BLaER1 (cell line): ENCODE results near the gene NEMP1.

Experiments
- H3K27ac ChIP-seq: shearing (Covaris generic); formaldehyde crosslinking; 2 replicates; pipeline ENCODE4 v1.8.1; 2022
- H3K27me3 ChIP-seq: shearing (Covaris generic); formaldehyde crosslinking; 2 replicates; pipeline ENCODE4 v1.8.1; 2022
- H3K36me3 ChIP-seq: shearing (Covaris generic); formaldehyde crosslinking; 2 replicates; pipeline ENCODE4 v1.8.1; 2022
- H3K4me1 ChIP-seq: shearing (Covaris generic); formaldehyde crosslinking; 2 replicates; pipeline ENCODE4 v1.8.1; 2022
- H3K4me2 ChIP-seq: shearing (Covaris generic); formaldehyde crosslinking; 2 replicates; pipeline ENCODE4 v1.8.1; 2022
- H3K4me3 ChIP-seq: shearing (Covaris generic); formaldehyde crosslinking; 2 replicates; pipeline ENCODE4 v1.8.1; 2022
- H3K9ac ChIP-seq: shearing (Covaris generic); formaldehyde crosslinking; 2 replicates; pipeline ENCODE4 v1.8.1; 2022
- H3K9me3 ChIP-seq: shearing (Covaris generic); formaldehyde crosslinking; 2 replicates; pipeline ENCODE4 v1.8.1; 2022
- H4K20me1 ChIP-seq: shearing (Covaris generic); formaldehyde crosslinking; 2 replicates; pipeline ENCODE4 v1.8.1; 2022
- Cebpa-rat ChIP-seq: shearing (Covaris generic); IDR thresholded peaks from 2 replicates; pipeline ENCODE4 v1.8.1; 2022

NEMP1 gene

DNA sequence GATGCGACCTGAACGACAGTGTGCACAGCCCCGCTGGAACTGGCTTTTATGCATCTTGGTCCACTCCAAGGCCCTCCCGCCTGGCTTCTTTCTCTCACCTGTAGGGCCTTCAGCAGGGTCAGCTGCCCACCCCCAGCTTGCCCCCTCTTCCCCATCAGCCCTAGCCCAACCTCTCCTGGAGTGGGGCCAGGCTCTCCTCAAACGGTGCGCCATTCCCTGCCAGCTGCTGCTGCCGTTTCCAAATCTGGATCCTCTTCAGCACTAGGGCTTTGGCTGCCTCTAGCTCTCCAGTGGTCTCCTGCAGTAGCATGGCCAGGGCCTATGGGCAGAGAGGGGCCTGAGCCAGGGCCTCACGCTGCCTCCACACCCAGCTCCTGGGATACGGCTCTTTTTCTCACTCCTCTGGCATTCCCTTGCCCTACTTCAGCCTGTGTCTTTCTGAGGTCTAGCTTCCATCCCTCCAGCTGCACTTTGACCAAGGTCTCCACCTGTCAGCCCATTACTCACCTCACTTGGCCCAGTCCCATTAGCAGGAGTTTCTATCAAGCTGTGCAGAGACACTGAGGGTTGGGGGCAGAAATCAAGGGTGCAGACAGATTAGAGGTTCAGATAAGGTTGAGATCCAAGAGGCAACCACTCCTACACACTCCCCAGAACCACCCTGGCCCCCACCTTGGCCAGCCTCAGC is 27.6 kb upstream of the NEMP1 start:
- peaks cover 77% of the 10 kb centered on the region for H3K36me3 ChIP-seq
- H3K27me3 ChIP-seq = no peaks in the 10 kb centered on the region
- H3K4me1 ChIP-seq = peaks cover 35% of the 10 kb centered on the region
- H3K4me3 ChIP-seq = no peak overlapping the region
- no peaks in the 10 kb centered on the region for H3K9me3 ChIP-seq
- H3K9ac ChIP-seq = no peak overlapping the region
- no peak overlapping the region for H3K27ac ChIP-seq
- H3K4me2 ChIP-seq = no peak overlapping the region
- H4K20me1 ChIP-seq = peaks cover 52% of the 10 kb centered on the region
- TF ChIP-seq Cebpa-rat = no peak

DNA sequence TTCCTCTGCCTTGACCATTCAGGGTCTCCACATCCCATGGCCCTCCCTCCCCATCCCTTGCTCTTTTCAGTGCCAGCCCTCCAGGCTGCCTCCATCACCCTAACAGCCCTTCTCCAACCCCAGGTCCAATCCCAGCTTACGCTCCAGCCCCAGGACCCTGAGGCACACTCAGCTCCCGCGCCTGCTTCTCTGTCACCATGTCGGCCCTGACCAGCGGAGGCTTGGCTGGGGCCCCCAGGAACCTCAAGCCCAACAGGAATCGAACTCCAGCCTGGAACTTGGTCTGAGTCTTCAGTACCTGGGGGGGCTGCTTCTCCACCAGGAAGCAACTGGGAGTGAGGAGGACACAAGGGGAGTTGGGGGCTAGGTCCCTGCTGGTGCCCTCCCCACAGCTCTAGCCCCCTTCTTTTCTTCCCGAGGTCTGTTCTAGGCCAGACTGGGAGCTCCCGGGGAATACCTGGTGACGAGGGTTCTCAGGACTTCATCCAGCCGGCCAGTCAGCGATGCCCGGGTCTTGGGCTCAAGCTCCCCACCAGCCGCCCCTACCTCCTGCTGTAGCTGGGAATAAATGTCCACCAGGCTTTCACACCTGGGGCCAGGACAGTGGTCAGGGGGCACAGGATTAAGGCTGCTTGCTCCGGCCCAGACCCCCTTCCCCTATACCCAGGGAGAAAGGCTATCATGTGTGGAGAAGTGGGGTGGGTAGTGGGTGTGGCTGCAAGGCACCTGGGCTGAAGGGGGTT is 26.6 kb upstream of the NEMP1 start:
- Histone ChIP-seq H3K27me3 (no peaks in the 10 kb centered on the region), H3K36me3 (peaks cover 79% of the 10 kb centered on the region), H3K9ac (no peak overlapping the region), H3K4me3 (no peak overlapping the region), H3K4me1 (peaks cover 37% of the 10 kb centered on the region), H3K27ac (no peak overlapping the region), H3K9me3 (no peaks in the 10 kb centered on the region), H3K4me2 (no peak overlapping the region), H4K20me1 (peaks cover 52% of the 10 kb centered on the region)
- TF ChIP-seq Cebpa-rat = no peak

DNA sequence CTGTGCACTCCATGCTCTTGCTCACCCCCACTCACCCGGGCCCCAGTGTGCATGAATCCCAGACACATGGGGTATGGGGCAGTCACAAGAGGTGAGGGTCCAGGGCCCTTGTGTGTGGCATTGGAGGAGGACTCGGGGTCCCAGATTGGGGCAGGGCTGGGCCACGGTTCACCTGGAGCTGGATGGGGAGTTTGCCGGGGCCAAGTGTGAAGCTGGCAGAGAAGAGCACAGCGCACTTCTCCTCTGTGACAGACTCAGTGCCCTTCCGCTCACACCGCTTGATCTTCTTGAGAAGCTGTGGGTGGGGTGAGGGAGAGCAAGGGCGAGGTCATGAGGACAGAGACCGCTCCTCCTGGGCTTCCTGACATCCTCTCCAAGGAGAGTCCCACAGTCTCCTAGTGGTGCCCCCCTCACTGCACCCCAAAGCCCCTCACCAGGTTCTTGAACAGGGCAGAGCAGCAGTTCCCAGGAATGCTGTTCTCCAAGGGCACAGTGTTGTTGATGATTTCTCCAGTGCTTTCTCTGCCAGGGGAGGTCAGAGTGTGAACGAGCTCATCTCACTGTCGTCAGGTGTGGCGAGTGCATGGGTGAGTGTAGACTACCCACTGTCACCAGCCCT is 25.8 kb upstream of the NEMP1 start:
- no peaks in the 10 kb centered on the region for H3K9me3 ChIP-seq
- no peak overlapping the region for H3K4me3 ChIP-seq
- no peak overlapping the region for H3K4me2 ChIP-seq
- H3K9ac ChIP-seq = no peak overlapping the region
- H3K36me3 ChIP-seq = peaks cover 87% of the 10 kb centered on the region
- peaks cover 49% of the 10 kb centered on the region for H4K20me1 ChIP-seq
- H3K27me3 ChIP-seq = no peaks in the 10 kb centered on the region
- TF ChIP-seq Cebpa-rat = no peak
- H3K4me1 ChIP-seq = peaks cover 37% of the 10 kb centered on the region
- no peak overlapping the region for H3K27ac ChIP-seq

DNA sequence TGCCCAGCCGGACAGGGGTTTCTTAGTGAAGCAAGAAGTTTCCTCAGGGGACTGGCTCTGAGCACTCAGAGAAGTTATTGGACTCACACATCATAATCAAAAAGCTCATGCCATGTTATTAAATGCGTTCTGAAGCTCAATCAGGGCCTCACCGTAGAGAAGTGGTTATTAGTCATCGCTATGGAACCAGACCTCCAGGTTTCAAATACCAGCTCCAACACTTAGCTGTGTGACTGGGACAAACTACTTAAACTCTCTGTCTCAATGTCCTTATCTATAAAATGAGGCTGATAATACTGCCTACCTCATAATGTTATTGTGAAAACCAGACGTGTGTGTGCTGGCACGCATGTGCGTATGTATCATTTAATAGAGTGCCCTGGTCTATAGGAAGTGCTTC is 25.3 kb upstream of the NEMP1 start:
- H3K27ac ChIP-seq = no peak overlapping the region
- H3K36me3 ChIP-seq = peaks cover 92% of the 10 kb centered on the region
- no peaks in the 10 kb centered on the region for H3K9me3 ChIP-seq
- no peak overlapping the region for H3K4me3 ChIP-seq
- H3K4me2 ChIP-seq = no peak overlapping the region
- no peak for TF ChIP-seq Cebpa-rat
- H3K9ac ChIP-seq = no peak overlapping the region
- H4K20me1 ChIP-seq = peaks cover 47% of the 10 kb centered on the region
- no peaks in the 10 kb centered on the region for H3K27me3 ChIP-seq
- H3K4me1 ChIP-seq = peaks cover 37% of the 10 kb centered on the region

DNA sequence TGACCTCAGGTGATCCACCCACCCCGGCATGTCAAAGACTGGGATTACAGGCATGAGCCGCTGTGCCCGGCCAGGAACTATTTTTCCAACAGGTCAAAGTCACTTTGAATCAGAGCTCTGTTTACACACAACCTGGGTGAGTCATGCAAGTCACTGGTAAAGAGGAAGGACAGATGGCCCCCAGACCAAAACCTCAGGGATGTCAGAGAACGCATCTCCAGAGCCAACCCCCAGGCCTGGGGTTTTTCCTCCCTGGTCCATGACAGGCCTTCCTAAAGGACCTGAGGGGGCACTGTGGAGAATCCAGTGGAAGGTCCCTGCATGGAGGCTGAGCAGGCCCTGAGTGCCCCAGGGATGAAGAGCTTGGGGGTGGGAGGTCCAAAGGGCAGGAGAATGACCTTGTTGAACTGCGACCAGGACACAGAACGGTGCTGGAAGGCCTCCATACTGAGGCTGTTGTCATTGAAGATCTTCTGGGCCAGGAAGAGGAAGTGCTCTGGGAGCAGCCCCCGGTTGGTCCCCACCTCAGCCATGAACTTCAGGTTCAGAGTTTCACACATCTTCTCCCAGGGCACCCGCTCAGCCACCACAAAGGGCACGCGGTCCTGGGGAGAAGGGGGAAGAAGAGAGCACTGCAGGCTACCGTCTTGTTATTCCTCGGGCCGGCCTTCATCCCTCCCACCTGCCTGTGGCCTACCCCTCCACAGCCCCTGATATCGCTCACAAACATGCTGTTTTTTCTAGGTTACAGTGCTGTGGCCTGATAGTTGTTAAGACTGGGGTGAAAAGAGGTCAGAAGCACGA is 23.5 kb upstream of the NEMP1 start:
- Histone ChIP-seq H3K36me3 (peaks cover 92% of the 10 kb centered on the region), H4K20me1 (peaks cover 29% of the 10 kb centered on the region), H3K27ac (peak overlapping the region; percentile 24; the same call in 1 of the 2 replicates), H3K4me2 (no peak overlapping the region), H3K9ac (no peak overlapping the region), H3K4me3 (no peak overlapping the region), H3K4me1 (peaks cover 41% of the 10 kb centered on the region), H3K9me3 (no peaks in the 10 kb centered on the region), H3K27me3 (no peaks in the 10 kb centered on the region)
- TF ChIP-seq Cebpa-rat = no peak

DNA sequence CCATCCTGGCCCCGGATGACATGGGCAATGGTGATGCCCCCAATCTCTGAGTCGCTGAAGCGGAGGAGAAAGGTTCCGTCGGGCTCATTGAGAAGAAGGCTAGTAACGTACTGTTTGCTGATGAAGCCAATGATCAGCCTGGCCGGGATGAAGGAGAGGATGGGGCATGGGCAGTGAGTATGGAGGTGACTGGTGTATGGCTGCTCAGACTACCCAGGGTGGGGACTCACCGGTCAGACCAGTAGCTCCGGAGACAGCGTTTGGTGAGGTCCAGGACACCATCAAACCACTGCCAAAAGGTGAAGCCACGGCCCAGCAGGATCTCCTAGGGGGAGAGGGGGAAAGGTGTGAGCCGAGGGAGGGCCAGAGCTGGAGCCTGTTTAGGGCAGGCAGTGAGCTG is 21.2 kb upstream of the NEMP1 start:
- Histone ChIP-seq H3K4me2 (peak overlapping the region; percentile 59; the same call in 1 of the 2 replicates), H3K4me1 (peaks cover 60% of the 10 kb centered on the region), H3K36me3 (peaks cover 92% of the 10 kb centered on the region), H3K9me3 (no peaks in the 10 kb centered on the region), H3K27me3 (no peaks in the 10 kb centered on the region), H4K20me1 (peaks cover 23% of the 10 kb centered on the region), H3K9ac (no peak overlapping the region), H3K4me3 (no peak overlapping the region), H3K27ac (peak overlapping the region; percentile 42; the same call in 1 of the 2 replicates)
- no peak for TF ChIP-seq Cebpa-rat

DNA sequence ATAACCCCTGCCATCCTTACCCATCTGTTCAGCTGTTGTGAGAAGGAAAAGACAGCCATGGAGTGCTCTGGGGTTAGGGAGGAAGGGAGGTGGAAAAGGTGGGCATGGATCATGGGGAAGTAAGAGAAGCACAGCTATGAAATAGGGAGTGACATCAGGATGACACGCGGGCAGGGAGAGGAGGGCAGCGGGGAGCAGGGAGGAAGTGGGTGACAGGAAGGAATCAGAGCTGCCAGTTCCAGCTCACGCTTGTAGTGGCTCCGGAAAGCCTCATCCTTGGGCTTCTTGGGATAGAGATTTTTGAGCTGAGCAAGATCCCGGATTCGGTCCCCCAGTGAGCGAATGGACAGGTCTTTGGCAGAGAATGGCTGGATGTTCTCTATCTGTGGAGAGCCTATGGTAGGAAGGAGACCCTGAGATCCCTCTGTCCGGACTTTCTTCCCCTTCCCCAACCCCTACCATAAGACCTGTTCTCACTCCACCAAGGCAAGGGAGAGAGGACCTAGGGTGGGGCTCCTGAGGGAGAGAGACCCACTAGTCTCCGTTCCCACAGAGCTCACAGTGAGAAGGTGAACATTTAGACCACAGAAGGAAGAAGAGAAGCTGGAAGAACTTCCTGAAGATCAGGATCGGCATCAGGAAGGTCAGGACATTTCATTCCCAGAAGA is 20.6 kb upstream of the NEMP1 start:
- Histone ChIP-seq H4K20me1 (peaks cover 28% of the 10 kb centered on the region), H3K9me3 (no peaks in the 10 kb centered on the region), H3K4me3 (no peak overlapping the region), H3K9ac (peak overlapping the region; percentile 32), H3K4me1 (peaks cover 66% of the 10 kb centered on the region), H3K27me3 (no peaks in the 10 kb centered on the region), H3K27ac (peak overlapping the region; percentile 42), H3K4me2 (peak overlapping the region; percentile 59), H3K36me3 (peaks cover 92% of the 10 kb centered on the region)
- TF ChIP-seq Cebpa-rat = no peak

DNA sequence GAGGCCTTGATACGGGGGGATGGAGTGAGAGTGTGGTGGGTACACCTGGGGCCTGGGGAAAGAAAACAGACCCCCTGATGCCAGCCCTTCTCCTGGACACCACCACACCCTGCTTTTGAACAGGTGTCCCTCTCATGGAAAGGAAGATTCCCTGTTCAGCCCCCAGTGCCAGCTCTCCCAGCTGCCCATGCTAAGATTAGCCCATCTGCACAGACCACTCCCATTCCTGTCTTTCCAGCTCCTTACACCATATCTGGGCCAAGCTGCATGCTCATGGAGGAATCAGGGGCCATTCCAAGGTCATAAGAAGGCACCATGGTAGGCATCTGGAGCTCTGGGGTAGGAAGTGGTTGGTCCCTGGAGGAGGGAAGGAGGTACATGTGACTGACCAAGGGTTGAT is 20.0 kb upstream of the NEMP1 start:
- H3K4me3 ChIP-seq = no peak overlapping the region
- peaks cover 71% of the 10 kb centered on the region for H3K4me1 ChIP-seq
- H3K27me3 ChIP-seq = no peaks in the 10 kb centered on the region
- H3K4me2 ChIP-seq = peak overlapping the region; percentile 59
- peaks cover 28% of the 10 kb centered on the region for H4K20me1 ChIP-seq
- peak overlapping the region; percentile 42 for H3K27ac ChIP-seq
- no peaks in the 10 kb centered on the region for H3K9me3 ChIP-seq
- H3K9ac ChIP-seq = peak overlapping the region; percentile 36
- no peak for TF ChIP-seq Cebpa-rat
- H3K36me3 ChIP-seq = peaks cover 87% of the 10 kb centered on the region

DNA sequence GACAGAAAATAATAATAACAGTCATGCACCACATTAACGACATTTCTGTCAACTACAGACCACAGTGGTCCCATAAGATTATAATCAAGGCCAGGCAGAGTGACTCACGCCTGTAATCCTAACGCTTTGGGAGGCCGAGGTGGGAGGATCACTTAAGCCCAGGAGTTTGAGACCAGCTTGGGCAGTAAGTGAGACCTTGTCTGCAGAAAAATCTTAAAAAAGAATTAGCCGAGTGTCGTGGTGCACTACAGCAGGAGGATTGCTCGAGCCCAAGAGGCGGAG is 18.9 kb upstream of the NEMP1 start:
- no peak for TF ChIP-seq Cebpa-rat
- Histone ChIP-seq H3K9ac (peak overlapping the region; percentile 28; the same call in 1 of the 2 replicates), H4K20me1 (peaks cover 32% of the 10 kb centered on the region), H3K4me1 (peaks cover 73% of the 10 kb centered on the region), H3K9me3 (no peaks in the 10 kb centered on the region), H3K27me3 (no peaks in the 10 kb centered on the region), H3K36me3 (peaks cover 84% of the 10 kb centered on the region), H3K27ac (0 out of 2 replicates have a peak overlapping the region, but pooled peaks have one; percentile 24), H3K4me3 (no peak overlapping the region), H3K4me2 (peak overlapping the region; percentile 59)
